Effector memory CD8-positive, alpha-beta T cell (primary cell): ENCODE results near the gene TFDP2.
"Not testable (repeated sequence)": the region's sequence is repeated elsewhere in the genome, so short reads cannot be mapped to it uniquely, and the experiment has no call there.

Experiments
- ATAC-seq: fragments of 150-1000 bp; cut with Tn5 transposase; replicated peaks from 2 replicates; pipeline ENCODE4 v1.10.0; 2021; ENCODE audit warnings: mild to moderate bottlenecking, moderate library complexity
- DNase-seq, 3 experiments: peaks; one replicate each; pipeline ENCODE4 v3.0.0; 2021
- H3K27ac Mint-ChIP-seq, 2 donors: one replicate each; pipeline ENCODE4 v1.8.0; 2022; ENCODE audit warnings: mild to moderate bottlenecking in 2 of 2, mixed read lengths in 2 of 2, moderate library complexity in 2 of 2
- H3K27me3 Mint-ChIP-seq, 2 donors: one replicate each; pipeline ENCODE4 v1.8.0; 2022; ENCODE audit warnings: mixed read lengths in 2 of 2
- H3K36me3 Mint-ChIP-seq: one replicate; pipeline ENCODE4 v1.8.0; 2022; ENCODE audit warnings: mild to moderate bottlenecking, moderate library complexity, mixed read lengths; ENCODE audit not compliant: insufficient read depth
- H3K4me1 Mint-ChIP-seq, 2 donors: one replicate each; pipeline ENCODE4 v1.8.0; 2022; ENCODE audit warnings: low read depth in 2 of 2, mixed read lengths in 2 of 2
- H3K4me3 Mint-ChIP-seq, 2 donors: one replicate each; pipeline ENCODE4 v1.8.0; 2022; ENCODE audit warnings: mild to moderate bottlenecking in 2 of 2, mixed read lengths in 2 of 2, moderate library complexity in 2 of 2
- H3K9me3 Mint-ChIP-seq, 2 donors: one replicate each; pipeline ENCODE4 v1.8.0; 2022; ENCODE audit warnings: mixed read lengths in 2 of 2

The TFDP2 gene

GRCh38 chr3:141986548-141987107 lies 162.7 kb downstream of the TFDP2 start:
- Mint-ChIP-seq H3K4me1 (no peaks in the 10 kb centered on the region), H3K27me3 (no peaks in the 10 kb centered on the region), H3K27ac (no peak overlapping the region), H3K36me3 (peaks cover 11% of the 10 kb centered on the region), H3K9me3 (no peaks in the 10 kb centered on the region), H3K4me3 (no peak overlapping the region)
- ATAC-seq (no peak), DNase-seq (no peak)

- DNase-seq, result no peak
- Mint-ChIP-seq H3K4me3 (no peak overlapping the region), H3K36me3 (peaks cover 8% of the 10 kb centered on the region), H3K27ac (no peak overlapping the region), H3K9me3 (no peaks in the 10 kb centered on the region), H3K4me1 (no peaks in the 10 kb centered on the region), H3K27me3 (no peaks in the 10 kb centered on the region)
- no peak for ATAC-seq
Observed at GRCh38 chr3:141981084-141981483, 168.3 kb downstream of the TFDP2 start.

- no peak for DNase-seq
- H3K27ac Mint-ChIP-seq, result no peak overlapping the region
- H3K36me3 Mint-ChIP-seq, result peaks cover 10% of the 10 kb centered on the region
- H3K4me3 Mint-ChIP-seq, result no peak overlapping the region
- ATAC-seq, result no peak
- no peaks in the 10 kb centered on the region for H3K9me3 Mint-ChIP-seq
- H3K27me3 Mint-ChIP-seq, result no peaks in the 10 kb centered on the region
- no peaks in the 10 kb centered on the region for H3K4me1 Mint-ChIP-seq
Observed at GRCh38 chr3:141979050-141979671, 170.2 kb downstream of the TFDP2 start.

GRCh38 chr3:141974777-141975176 lies 174.6 kb downstream of the TFDP2 start:
- H3K27ac Mint-ChIP-seq, H3K4me3 Mint-ChIP-seq, H3K9me3 Mint-ChIP-seq, H3K4me1 Mint-ChIP-seq, DNase-seq, ATAC-seq, H3K27me3 Mint-ChIP-seq: not testable (repeated sequence)
- H3K36me3 Mint-ChIP-seq, result peaks cover 10% of the 10 kb centered on the region

- Mint-ChIP-seq H3K9me3 (no peaks in the 10 kb centered on the region), H3K27ac (no peak overlapping the region), H3K36me3 (peaks cover 6% of the 10 kb centered on the region), H3K4me3 (no peak overlapping the region), H3K27me3 (no peaks in the 10 kb centered on the region), H3K4me1 (no peaks in the 10 kb centered on the region)
- DNase-seq, result no peak
- ATAC-seq, result no peak
Observed at GRCh38 chr3:141972399-141972798, 176.9 kb downstream of the TFDP2 start.

GRCh38 chr3:141971571-141971970 lies 177.8 kb downstream of the TFDP2 start:
- DNase-seq (no peak), ATAC-seq (no peak)
- no peaks in the 10 kb centered on the region for H3K9me3 Mint-ChIP-seq
- peaks cover 9% of the 10 kb centered on the region for H3K36me3 Mint-ChIP-seq
- H3K4me3 Mint-ChIP-seq, result no peak overlapping the region
- H3K4me1 Mint-ChIP-seq, result no peaks in the 10 kb centered on the region
- no peaks in the 10 kb centered on the region for H3K27me3 Mint-ChIP-seq
- no peak overlapping the region for H3K27ac Mint-ChIP-seq

GRCh38 chr3:141969711-141970110 lies 179.6 kb downstream of the TFDP2 start:
- ATAC-seq (no peak), DNase-seq (no peak)
- Mint-ChIP-seq H3K9me3 (no peaks in the 10 kb centered on the region), H3K4me3 (no peak overlapping the region), H3K4me1 (no peaks in the 10 kb centered on the region), H3K27me3 (no peaks in the 10 kb centered on the region), H3K27ac (no peak overlapping the region), H3K36me3 (peaks cover 6% of the 10 kb centered on the region)

GRCh38 chr3:141965471-141965870 lies 183.9 kb downstream of the TFDP2 start:
- no peaks in the 10 kb centered on the region for H3K9me3 Mint-ChIP-seq
- DNase-seq (no peak), ATAC-seq (no peak)
- peaks cover 3 to 4% of the 10 kb centered on the region in 2 donors for H3K4me1 Mint-ChIP-seq
- no peak overlapping the region for H3K4me3 Mint-ChIP-seq
- no peaks in the 10 kb centered on the region for H3K27me3 Mint-ChIP-seq
- H3K27ac Mint-ChIP-seq, result peak overlapping the region in 1 of 2 donors; percentile 41
- peaks cover 12% of the 10 kb centered on the region for H3K36me3 Mint-ChIP-seq

- ATAC-seq, result no peak
- Mint-ChIP-seq H3K4me1 (peaks cover 3 to 4% of the 10 kb centered on the region in 2 donors), H3K4me3 (no peak overlapping the region), H3K36me3 (peaks cover 20% of the 10 kb centered on the region), H3K27ac (no peak overlapping the region), H3K9me3 (no peaks in the 10 kb centered on the region), H3K27me3 (no peaks in the 10 kb centered on the region)
- no peak for DNase-seq
Observed at GRCh38 chr3:141963301-141963700, 186.0 kb downstream of the TFDP2 start.

- no peak overlapping the region for H3K27ac Mint-ChIP-seq
- H3K4me1 Mint-ChIP-seq, result peaks cover 3 to 4% of the 10 kb centered on the region in 2 donors
- DNase-seq, result no peak
Observed at GRCh38 chr3:141960731-141961130, 188.6 kb downstream of the TFDP2 start.

GRCh38 chr3:141959589-141960554 lies 189.5 kb downstream of the TFDP2 start:
- H3K27me3 Mint-ChIP-seq, result no peaks in the 10 kb centered on the region
- H3K4me1 Mint-ChIP-seq, result peaks cover 4 to 6% of the 10 kb centered on the region in 2 donors
- no peak overlapping the region for H3K27ac Mint-ChIP-seq
- DNase-seq (no peak), ATAC-seq (no peak)
- H3K9me3 Mint-ChIP-seq, result no peaks in the 10 kb centered on the region
- no peak overlapping the region for H3K4me3 Mint-ChIP-seq
- H3K36me3 Mint-ChIP-seq, result peaks cover 19% of the 10 kb centered on the region

More at GRCh38 chr3:141960731-141961130, 188.6 kb downstream of the TFDP2 start:
- Mint-ChIP-seq H3K4me3 (no peak overlapping the region), H3K36me3 (peaks cover 19% of the 10 kb centered on the region), H3K27me3 (no peaks in the 10 kb centered on the region), H3K9me3 (no peaks in the 10 kb centered on the region)
- no peak for ATAC-seq

- DNase-seq (no peak), ATAC-seq (no peak)
- Mint-ChIP-seq H3K27me3 (no peaks in the 10 kb centered on the region), H3K4me1 (peaks cover 0 to 4% of the 10 kb centered on the region in 2 donors), H3K4me3 (no peak overlapping the region), H3K36me3 (peaks cover 14% of the 10 kb centered on the region), H3K27ac (peak overlapping the region in 1 of 2 donors; percentile 57), H3K9me3 (no peaks in the 10 kb centered on the region)
Observed at GRCh38 chr3:141955175-141955574, 194.2 kb downstream of the TFDP2 start.

- DNase-seq (no peak), ATAC-seq (no peak)
- Mint-ChIP-seq H3K4me3 (no peak overlapping the region), H3K9me3 (no peaks in the 10 kb centered on the region), H3K27me3 (no peaks in the 10 kb centered on the region), H3K27ac (no peak overlapping the region), H3K36me3 (no peaks in the 10 kb centered on the region), H3K4me1 (peaks cover 0 to 4% of the 10 kb centered on the region in 2 donors)
Observed at GRCh38 chr3:141952611-141953010, 196.7 kb downstream of the TFDP2 start.
